SK-N-SH (cell line): Measurements from ENCODE around the gene ZNF786. TPM values are rescaled to one million over a fixed set of nuclear protein-coding genes. Genes with fewer than 3 reads are reported as not detected.

ENCODE experiments used
- CTCF ChIA-PET: fragments of 300-600, 350-600 bp; formaldehyde crosslinking; extraction: SDS; loops from one replicate; lab custom pipeline; 2021; lab: Yijun Ruan, JAX
- POLR2A ChIA-PET: fragments of 350-600 bp; sonication (Branson Sonifier 250); formaldehyde crosslinking; extraction: SDS; loops from one replicate; lab custom pipeline; 2020; ENCODE audit warnings: antibody characterized with exemption, inconsistent platforms; lab: Yijun Ruan, JAX
- DNase-seq: peaks from one replicate; pipeline ENCODE4 v3.0.0; 2012
- H2AFZ ChIP-seq: fragments of 200-600 bp; sonication (generic); 2 replicates; pipeline ENCODE4 v1.8.1; 2016; ENCODE audit warnings: antibody characterized with exemption, mild to moderate bottlenecking, low read depth
- H3F3A ChIP-seq: fragments of 200-600 bp; sonication (generic); replicated peaks from 2 replicates; pipeline ENCODE3; 2016; ENCODE audit warnings: antibody characterized with exemption, mild to moderate bottlenecking; ENCODE audit not compliant: insufficient read depth
- H3K27ac ChIP-seq, 2 experiments: fragments of 200-500 bp in 1 of 2; fragments of 200-600 bp in 1 of 2; sonication (Bioruptor generic) in 1 of 2; sonication (generic), shearing (Covaris generic) in 1 of 2; 2 replicates each; pipeline versions ENCODE4 v1.5.1 to v1.6.1; 2014 to 2016; ENCODE audit warnings: low read depth in 2 of 2, inconsistent platforms in 1 of 2, low read length in 1 of 2, mild to moderate bottlenecking in 1 of 2, mixed read lengths in 1 of 2
- H3K27me3 ChIP-seq: fragments of 200-600 bp; sonication (generic), shearing (Covaris generic); 2 replicates; pipeline ENCODE4 v1.6.1; 2016; ENCODE audit warnings: mixed run types; ENCODE audit not compliant: insufficient read depth
- H3K36me3 ChIP-seq, 2 experiments: fragments of 200-500 bp in 1 of 2; fragments of 200-600 bp in 1 of 2; sonication (Bioruptor generic) in 1 of 2; sonication (generic) in 1 of 2; replicated peaks in 1 of 2; 2 replicates each; pipeline versions ENCODE3 to v1.5.1; 2014 to 2016; ENCODE audit warnings: low read length in 1 of 2, mild to moderate bottlenecking in 1 of 2; ENCODE audit not compliant: insufficient read depth in 2 of 2, control insufficient read depth in 1 of 2
- H3K4me1 ChIP-seq, 2 experiments: fragments of 200-500 bp in 1 of 2; fragments of 200-600 bp in 1 of 2; sonication (Bioruptor generic) in 1 of 2; sonication (generic), shearing (Covaris generic) in 1 of 2; 2 replicates each; pipeline versions ENCODE4 v1.5.1 to v1.6.1; 2014 to 2016; ENCODE audit warnings: low read depth in 1 of 2, low read length in 1 of 2, mixed run types in 1 of 2; ENCODE audit not compliant: insufficient read depth in 2 of 2, control insufficient read depth in 1 of 2
- H3K4me2 ChIP-seq: fragments of 200-600 bp; sonication (generic), shearing (Covaris generic); 2 replicates; pipeline ENCODE4 v1.6.1; 2017; ENCODE audit warnings: mixed run types
- H3K4me3 ChIP-seq, 2 experiments: fragments of 200-500 bp in 1 of 2; fragments of 200-600 bp in 1 of 2; sonication (Bioruptor generic) in 1 of 2; sonication (generic), shearing (Covaris generic) in 1 of 2; 2 replicates each; pipeline versions ENCODE4 v1.5.1 to v1.8.1; 2014 to 2016; ENCODE audit warnings: low read depth in 2 of 2, inconsistent platforms in 1 of 2, low read length in 1 of 2, mild to moderate bottlenecking in 1 of 2, mixed read lengths in 1 of 2, moderate library complexity in 1 of 2
- H3K79me2 ChIP-seq: fragments of 200-600 bp; sonication (generic); 2 replicates; pipeline ENCODE4 v1.8.1; 2017; ENCODE audit warnings: mild to moderate bottlenecking; ENCODE audit not compliant: insufficient read depth
- H3K9ac ChIP-seq: fragments of 200-600 bp; sonication (generic); 2 replicates; pipeline ENCODE4 v1.6.1; 2017; ENCODE audit warnings: mixed run types
- H3K9me2 ChIP-seq: fragments of 200-600 bp; sonication (generic); 2 replicates; pipeline ENCODE4 v1.6.1; 2017; ENCODE audit warnings: mixed run types
- H3K9me3 ChIP-seq: fragments of 200-600 bp; sonication (generic); 2 replicates; pipeline ENCODE4 v1.6.1; 2017; ENCODE audit warnings: mixed run types, mild to moderate bottlenecking, moderate library complexity
- H4K20me1 ChIP-seq: fragments of 200-600 bp; sonication (generic); 2 replicates; pipeline ENCODE4 v1.6.1; 2017; ENCODE audit warnings: mild to moderate bottlenecking, mixed run types; ENCODE audit not compliant: insufficient read depth
- ELF1 ChIP-seq: IDR thresholded peaks from 2 replicates; pipeline ENCODE4 v1.4.0; 2012
- EZH2phosphoT487 ChIP-seq: fragments of 200-600 bp; sonication (generic); IDR thresholded peaks from 2 replicates; pipeline ENCODE4 v1.6.1; 2017; ENCODE audit warnings: low read depth, mixed run types, mild to moderate bottlenecking, antibody characterized with exemption, moderate library complexity, borderline replicate concordance
- GABPA ChIP-seq: IDR thresholded peaks from 2 replicates; pipeline ENCODE4 v1.4.0; 2012; ENCODE audit warnings: low read depth, mild to moderate bottlenecking
- JUND ChIP-seq: IDR thresholded peaks from 2 replicates; pipeline ENCODE4 v1.4.0; 2012
- MXI1 ChIP-seq: IDR thresholded peaks from 2 replicates; pipeline ENCODE4 v1.6.1; 2012; ENCODE audit warnings: mild to moderate bottlenecking, low read depth, low read length, improper control_type of control experiment
- NFIC ChIP-seq: IDR thresholded peaks from 2 replicates; pipeline ENCODE4 v1.4.0; 2012; ENCODE audit warnings: borderline replicate concordance
- NRF1 ChIP-seq: IDR thresholded peaks from 2 replicates; pipeline ENCODE4 v1.6.1; 2012; ENCODE audit warnings: low read depth, mild to moderate bottlenecking, low read length
- POLR2AphosphoS5 ChIP-seq: IDR thresholded peaks from 2 replicates; pipeline ENCODE4 v1.6.1; 2012; ENCODE audit warnings: low read depth, low read length
- RCOR1 ChIP-seq: fragments of 150-350 bp; IDR thresholded peaks from 2 replicates; pipeline ENCODE4 v1.6.1; 2017; ENCODE audit warnings: antibody characterized with exemption, low read length
- SIN3A ChIP-seq: IDR thresholded peaks from 2 replicates; pipeline ENCODE4 v1.6.1; 2012; ENCODE audit warnings: low read depth, mild to moderate bottlenecking, low read length, moderate library complexity, borderline replicate concordance
- TAF1 ChIP-seq: IDR thresholded peaks from 2 replicates; pipeline ENCODE4 v1.6.1; 2012; ENCODE audit warnings: low read depth, mild to moderate bottlenecking, low read length, moderate library complexity, borderline replicate concordance
- TCF12 ChIP-seq: IDR thresholded peaks from 2 replicates; pipeline ENCODE4 v1.4.0; 2012
- YY1 ChIP-seq: IDR thresholded peaks from 2 replicates; pipeline ENCODE4 v1.4.0; 2012; ENCODE audit warnings: low read depth, mild to moderate bottlenecking
- WGBS: methylation state at CpG from one replicate; pipeline ENCODE4 v1.1.6; 2017; ENCODE audit warnings: low lambda C conversion rate; 5-methylcytosine and 5-hydroxymethylcytosine counted together
- polyA plus RNA-seq, 3 experiments: library from polyadenylated mRNA; depleted of rRNA; stranded (reverse); fragments of >200 nt; gene quantifications; 2 replicates each; pipeline ENCODE4 v1.2.3, GENCODE V29; 2012
- TF ChIP-seq, protein P1 (sequence below): IDR thresholded peaks from 2 replicates; pipeline ENCODE4 v1.4.0; 2012; ENCODE audit warnings: low read depth, borderline replicate concordance
- TF ChIP-seq, protein P2 (sequence below): fragments of 200-600 bp; sonication (generic); IDR thresholded peaks from 2 replicates; pipeline ENCODE4 v1.6.1; 2017; ENCODE audit warnings: antibody characterized with exemption, mild to moderate bottlenecking, moderate library complexity
- TF ChIP-seq, protein P3 (sequence below): IDR thresholded peaks from 2 replicates; pipeline ENCODE4 v1.4.0; 2012; ENCODE audit warnings: low read depth, borderline replicate concordance

Gene ZNF786
- polyA plus RNA-seq, 1 of the 3 experiments (the other 2 are of a cell fraction): 5.0 TPM

- TF ChIP-seq, protein P1, sequence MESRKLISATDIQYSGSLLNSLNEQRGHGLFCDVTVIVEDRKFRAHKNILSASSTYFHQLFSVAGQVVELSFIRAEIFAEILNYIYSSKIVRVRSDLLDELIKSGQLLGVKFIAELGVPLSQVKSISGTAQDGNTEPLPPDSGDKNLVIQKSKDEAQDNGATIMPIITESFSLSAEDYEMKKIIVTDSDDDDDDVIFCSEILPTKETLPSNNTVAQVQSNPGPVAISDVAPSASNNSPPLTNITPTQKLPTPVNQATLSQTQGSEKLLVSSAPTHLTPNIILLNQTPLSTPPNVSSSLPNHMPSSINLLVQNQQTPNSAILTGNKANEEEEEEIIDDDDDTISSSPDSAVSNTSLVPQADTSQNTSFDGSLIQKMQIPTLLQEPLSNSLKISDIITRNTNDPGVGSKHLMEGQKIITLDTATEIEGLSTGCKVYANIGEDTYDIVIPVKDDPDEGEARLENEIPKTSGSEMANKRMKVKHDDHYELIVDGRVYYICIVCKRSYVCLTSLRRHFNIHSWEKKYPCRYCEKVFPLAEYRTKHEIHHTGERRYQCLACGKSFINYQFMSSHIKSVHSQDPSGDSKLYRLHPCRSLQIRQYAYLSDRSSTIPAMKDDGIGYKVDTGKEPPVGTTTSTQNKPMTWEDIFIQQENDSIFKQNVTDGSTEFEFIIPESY: no peak
- 0 out of 2 replicates have a peak, but pooled peaks have one; percentile 44 for TF ChIP-seq TCF12
- TF ChIP-seq POLR2AphosphoS5: peak; percentile 97
- no peak for TF ChIP-seq JUND
- TF ChIP-seq TAF1: peak; percentile 87
- TF ChIP-seq EZH2phosphoT487: no peak
- TF ChIP-seq ELF1: peak; percentile 83
- TF ChIP-seq RCOR1: peak; percentile 73
- TF ChIP-seq NFIC: 0 out of 2 replicates have a peak, but pooled peaks have one; percentile 20
- 0 out of 2 replicates have a peak, but pooled peaks have one; percentile 66 for TF ChIP-seq YY1
- peak; percentile 88 for TF ChIP-seq GABPA
- TF ChIP-seq, all 33 proteins: peak for 22
Measured at GRCh38 chr7:149028346-149029109, 62.0 kb downstream of the ZNF786 start, which contains the start of gene PDIA4 (continued).

- H4K20me1 ChIP-seq: no peaks in the 10 kb centered on the region
- DNase-seq: peak; percentile 50
- WGBS: 3% methylated on average over 34 of the region's 43 CpGs
- H3K9me3 ChIP-seq: no peaks in the 10 kb centered on the region
- ChIA-PET CTCF (interaction anchor here (0.7 to 2.5 kb wide), 9 partner anchors 11 to 98 kb away, joined by 3 to 26 read pairs (median 4); partner anchors contain the start of gene ZNF425), POLR2A (interaction anchor here (1.0 to 2.5 kb wide), 3 partner anchors 9 to 119 kb away, joined by 4 to 25 read pairs (median 4); partner anchors contain the start of gene ZNF398)
- H3K36me3 ChIP-seq: peaks cover 5 to 19% of the 10 kb centered on the region in 2 experiments
- no peak for TF ChIP-seq NRF1
- peak; percentile 11; the same call in 1 of the 2 replicates for TF ChIP-seq SIN3A
- no peak for TF ChIP-seq ELF1
- TF ChIP-seq, protein P2, sequence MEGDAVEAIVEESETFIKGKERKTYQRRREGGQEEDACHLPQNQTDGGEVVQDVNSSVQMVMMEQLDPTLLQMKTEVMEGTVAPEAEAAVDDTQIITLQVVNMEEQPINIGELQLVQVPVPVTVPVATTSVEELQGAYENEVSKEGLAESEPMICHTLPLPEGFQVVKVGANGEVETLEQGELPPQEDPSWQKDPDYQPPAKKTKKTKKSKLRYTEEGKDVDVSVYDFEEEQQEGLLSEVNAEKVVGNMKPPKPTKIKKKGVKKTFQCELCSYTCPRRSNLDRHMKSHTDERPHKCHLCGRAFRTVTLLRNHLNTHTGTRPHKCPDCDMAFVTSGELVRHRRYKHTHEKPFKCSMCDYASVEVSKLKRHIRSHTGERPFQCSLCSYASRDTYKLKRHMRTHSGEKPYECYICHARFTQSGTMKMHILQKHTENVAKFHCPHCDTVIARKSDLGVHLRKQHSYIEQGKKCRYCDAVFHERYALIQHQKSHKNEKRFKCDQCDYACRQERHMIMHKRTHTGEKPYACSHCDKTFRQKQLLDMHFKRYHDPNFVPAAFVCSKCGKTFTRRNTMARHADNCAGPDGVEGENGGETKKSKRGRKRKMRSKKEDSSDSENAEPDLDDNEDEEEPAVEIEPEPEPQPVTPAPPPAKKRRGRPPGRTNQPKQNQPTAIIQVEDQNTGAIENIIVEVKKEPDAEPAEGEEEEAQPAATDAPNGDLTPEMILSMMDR: no peak
- TF ChIP-seq NFIC: no peak
- TF ChIP-seq MXI1: peak; percentile 13; the same call in 1 of the 2 replicates
- TF ChIP-seq, protein P3, sequence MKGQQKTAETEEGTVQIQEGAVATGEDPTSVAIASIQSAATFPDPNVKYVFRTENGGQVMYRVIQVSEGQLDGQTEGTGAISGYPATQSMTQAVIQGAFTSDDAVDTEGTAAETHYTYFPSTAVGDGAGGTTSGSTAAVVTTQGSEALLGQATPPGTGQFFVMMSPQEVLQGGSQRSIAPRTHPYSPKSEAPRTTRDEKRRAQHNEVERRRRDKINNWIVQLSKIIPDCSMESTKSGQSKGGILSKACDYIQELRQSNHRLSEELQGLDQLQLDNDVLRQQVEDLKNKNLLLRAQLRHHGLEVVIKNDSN: 0 out of 2 replicates have a peak, but pooled peaks have one; percentile 6
- H3K4me2 ChIP-seq: peak overlapping the region; percentile 89
- H3K79me2 ChIP-seq: peaks cover 53% of the 10 kb centered on the region
- H3F3A ChIP-seq: peaks cover 10% of the 10 kb centered on the region
- peak overlapping the region; percentile 89 for H3K9ac ChIP-seq
- no peaks in the 10 kb centered on the region for H3K9me2 ChIP-seq
- H3K27ac ChIP-seq: peak overlapping the region; percentile 82 to 91
- no peaks in the 10 kb centered on the region for H3K27me3 ChIP-seq
- peak overlapping the region; percentile 85 to 97 for H3K4me3 ChIP-seq
- H3K4me1 ChIP-seq: peaks cover 5 to 19% of the 10 kb centered on the region in 2 experiments; a peak in 3 of 4 replicates
- H2AFZ ChIP-seq: peak overlapping the region; percentile 84
Measured at GRCh38 chr7:149027611-149028345, 62.7 kb downstream of the ZNF786 start.
